Activated CD8-positive, alpha-beta T cell treated with anti-CD3 and anti-CD28 coated beads for 36 hours (primary cell): ENCODE results near the gene MKS1. TPM values are rescaled to one million over a fixed set of nuclear protein-coding genes. Genes with fewer than 3 reads are reported as not detected.
A peak's percentile ranks its signal among the peaks of the same experiment; 100 is the strongest.

ENCODE experiments used
- ATAC-seq: fragments of 200-7000 bp; cut with Tn5 transposase; one replicate; pipeline ENCODE4 v1.10.0; 2021; ENCODE audit warnings: mild to moderate bottlenecking, moderate library complexity
- CTCF ChIA-PET: fragments of 350-600 bp; sonication (Branson Sonifier 250); formaldehyde crosslinking; loops from one replicate; lab custom pipeline; 2021; ENCODE audit warnings: antibody characterized with exemption; lab: Charles Lee
- POLR2A ChIA-PET: fragments of 350-600 bp; sonication (Branson Sonifier 250); formaldehyde crosslinking; loops from one replicate; lab custom pipeline; 2021; ENCODE audit warnings: antibody characterized with exemption; lab: Charles Lee
- DNase-seq: peaks from one replicate; pipeline ENCODE4 v3.0.0-alpha.2; 2020
- H3K27ac Mint-ChIP-seq: one replicate; pipeline ENCODE4 v1.8.0; 2021; ENCODE audit warnings: mild to moderate bottlenecking, mixed read lengths
- H3K27me3 Mint-ChIP-seq: one replicate; pipeline ENCODE4 v1.8.0; 2021; ENCODE audit warnings: mixed read lengths
- H3K36me3 Mint-ChIP-seq: one replicate; pipeline ENCODE4 v1.8.0; 2021; ENCODE audit warnings: low read depth, mixed read lengths
- H3K4me1 Mint-ChIP-seq: one replicate; pipeline ENCODE4 v1.8.0; 2021; ENCODE audit warnings: low read depth, mixed read lengths
- H3K4me3 Mint-ChIP-seq: one replicate; pipeline ENCODE4 v1.8.0; 2021; ENCODE audit warnings: mild to moderate bottlenecking, moderate library complexity, mixed read lengths
- H3K9me3 Mint-ChIP-seq: one replicate; pipeline ENCODE4 v1.8.0; 2021; ENCODE audit warnings: mixed read lengths
- intact Hi-C: fragments of 100-400 bp; cut with micrococcal nuclease; formaldehyde crosslinking; loops from one replicate; pipeline ENCODE4 v1.10.0; 2022
- total RNA-seq, 2 experiments: library from RNA; stranded (reverse); gene quantifications; one replicate each; pipeline ENCODE4 v1.2.3, GENCODE V29; 2021
- TF ChIP-seq, protein P1 (sequence below): fragments of 200-600 bp; IDR thresholded peaks from one replicate; pipeline ENCODE4 v1.8.0; 2022; ENCODE audit warnings: antibody characterized with exemption, mild to moderate bottlenecking

MKS1 gene
- total RNA-seq, 2 experiments from 2014 or later, result 20.7 to 24.8 TPM

- intact Hi-C loops, result no loop called here
- DNase-seq, result no peak
- ChIA-PET POLR2A (interaction anchor here (1.1 kb wide), 1 partner anchor 12 kb away, joined by 5 read pairs; no protein-coding TSS in a partner anchor), CTCF (interaction anchor here (0.9 to 1.4 kb wide), 4 partner anchors 14 to 224 kb away, joined by 3 to 6 read pairs (median 4); partner anchors contain the start of gene LPO)
- H3K36me3 Mint-ChIP-seq, result no peaks in the 10 kb centered on the region
- TF ChIP-seq, protein P1, sequence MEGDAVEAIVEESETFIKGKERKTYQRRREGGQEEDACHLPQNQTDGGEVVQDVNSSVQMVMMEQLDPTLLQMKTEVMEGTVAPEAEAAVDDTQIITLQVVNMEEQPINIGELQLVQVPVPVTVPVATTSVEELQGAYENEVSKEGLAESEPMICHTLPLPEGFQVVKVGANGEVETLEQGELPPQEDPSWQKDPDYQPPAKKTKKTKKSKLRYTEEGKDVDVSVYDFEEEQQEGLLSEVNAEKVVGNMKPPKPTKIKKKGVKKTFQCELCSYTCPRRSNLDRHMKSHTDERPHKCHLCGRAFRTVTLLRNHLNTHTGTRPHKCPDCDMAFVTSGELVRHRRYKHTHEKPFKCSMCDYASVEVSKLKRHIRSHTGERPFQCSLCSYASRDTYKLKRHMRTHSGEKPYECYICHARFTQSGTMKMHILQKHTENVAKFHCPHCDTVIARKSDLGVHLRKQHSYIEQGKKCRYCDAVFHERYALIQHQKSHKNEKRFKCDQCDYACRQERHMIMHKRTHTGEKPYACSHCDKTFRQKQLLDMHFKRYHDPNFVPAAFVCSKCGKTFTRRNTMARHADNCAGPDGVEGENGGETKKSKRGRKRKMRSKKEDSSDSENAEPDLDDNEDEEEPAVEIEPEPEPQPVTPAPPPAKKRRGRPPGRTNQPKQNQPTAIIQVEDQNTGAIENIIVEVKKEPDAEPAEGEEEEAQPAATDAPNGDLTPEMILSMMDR, result no peak
- H3K4me3 Mint-ChIP-seq, result no peak overlapping the region
- H3K27me3 Mint-ChIP-seq, result peaks cover 9% of the 10 kb centered on the region
- no peak overlapping the region for H3K27ac Mint-ChIP-seq
- no peaks in the 10 kb centered on the region for H3K9me3 Mint-ChIP-seq
- peak; percentile 61 for ATAC-seq
- peaks cover 17% of the 10 kb centered on the region for H3K4me1 Mint-ChIP-seq
Measured at GRCh38 chr17:58224315-58224714, 5.3 kb upstream of the MKS1 start.

DNA sequence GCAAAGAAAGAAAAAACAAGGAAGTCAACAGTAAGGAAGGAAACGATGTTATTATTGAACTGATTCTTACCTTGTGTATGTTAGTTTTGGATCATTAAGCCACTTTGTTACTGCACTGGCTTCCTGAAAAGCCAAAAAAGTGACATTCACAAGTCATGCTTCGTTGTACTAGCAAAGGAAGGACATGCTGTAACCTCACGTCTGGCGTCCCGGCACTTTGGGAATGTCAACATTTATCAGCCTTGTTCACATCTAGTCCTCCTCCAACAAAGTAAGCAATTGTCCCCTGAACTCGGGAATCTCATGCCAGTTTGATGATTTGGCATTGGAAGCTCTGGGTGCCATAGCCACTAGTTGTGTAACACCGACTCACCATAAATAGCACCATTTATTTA is 731 bp upstream of the MKS1 start:
- ATAC-seq (no peak), DNase-seq (no peak)
- CTCF ChIA-PET, result interaction anchor here (1.1 to 2.2 kb wide), 6 partner anchors 16 to 98 kb away, joined by 3 to 8 read pairs (median 4); no protein-coding TSS in a partner anchor
- Mint-ChIP-seq H3K9me3 (no peaks in the 10 kb centered on the region), H3K27me3 (no peaks in the 10 kb centered on the region), H3K36me3 (no peaks in the 10 kb centered on the region), H3K4me3 (peak overlapping the region; percentile 86), H3K4me1 (peaks cover 31% of the 10 kb centered on the region), H3K27ac (peak overlapping the region; percentile 97)
- POLR2A ChIA-PET, result interaction anchor here (0.6 to 1.9 kb wide), 10 partner anchors 8 to 214 kb away, joined by 3 to 5 read pairs (median 4); partner anchors contain the start of gene SRSF1
- TF ChIP-seq, protein P1, result no peak
- intact Hi-C loops, result no loop called here

DNA sequence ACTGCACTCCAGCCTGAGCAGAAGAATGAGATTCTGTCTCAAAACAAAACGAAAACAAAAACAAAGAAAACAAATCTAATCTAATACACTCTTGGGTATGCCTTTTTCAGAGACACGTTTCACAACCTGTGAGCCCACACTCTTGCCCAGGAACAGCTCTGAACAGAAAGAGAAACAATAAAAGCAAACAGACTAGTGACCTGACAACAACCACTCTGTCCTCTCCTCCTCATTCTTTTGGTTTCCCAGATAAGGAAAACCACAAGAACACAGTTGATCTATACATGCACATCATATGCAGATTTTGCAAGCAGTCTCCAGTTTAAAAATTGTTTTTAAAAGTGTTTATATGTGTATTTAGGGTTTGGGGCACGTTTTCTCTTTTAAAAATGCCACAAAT is 1.3 kb downstream of the MKS1 start:
- Mint-ChIP-seq H3K27ac (no peak overlapping the region), H3K4me3 (peak overlapping the region; percentile 37), H3K27me3 (no peaks in the 10 kb centered on the region), H3K9me3 (no peaks in the 10 kb centered on the region), H3K4me1 (peaks cover 24% of the 10 kb centered on the region), H3K36me3 (no peaks in the 10 kb centered on the region)
- ATAC-seq (no peak), DNase-seq (no peak)
- intact Hi-C loops, result no loop called here
- ChIA-PET CTCF (interaction anchor here (1.8 to 3.0 kb wide), 3 partner anchors 18 to 32 kb away, joined by 7 to 28 read pairs (median 8); no protein-coding TSS in a partner anchor), POLR2A (interaction anchor here (1.1 kb wide), 1 partner anchor 11 kb away, joined by 3 read pairs; no protein-coding TSS in a partner anchor)
- TF ChIP-seq, protein P1, result no peak

DNA sequence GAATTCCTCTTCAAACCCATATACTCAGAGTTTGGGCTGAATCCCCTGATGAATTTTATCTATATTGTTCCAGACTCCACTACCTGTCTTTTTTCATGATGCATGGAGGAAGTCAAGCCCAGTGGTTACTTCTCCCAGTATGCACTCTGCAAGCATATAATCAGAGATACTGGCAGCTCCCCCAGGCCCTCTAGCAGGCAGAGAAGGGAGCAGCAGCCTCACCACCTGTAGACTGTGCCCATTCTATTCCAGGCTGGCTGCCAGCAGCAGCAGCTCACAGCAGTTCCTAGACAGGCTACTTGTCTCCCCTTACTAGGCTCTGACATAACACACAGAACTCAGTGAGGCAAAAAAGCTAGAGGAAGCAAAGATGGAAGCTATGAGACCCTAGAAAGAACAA is 3.4 kb downstream of the MKS1 start:
- DNase-seq, result no peak
- TF ChIP-seq, protein P1, result no peak
- Mint-ChIP-seq H3K27me3 (no peaks in the 10 kb centered on the region), H3K36me3 (peaks cover 4% of the 10 kb centered on the region), H3K27ac (no peak overlapping the region), H3K4me1 (peaks cover 22% of the 10 kb centered on the region), H3K4me3 (no peak overlapping the region), H3K9me3 (no peaks in the 10 kb centered on the region)
- ChIA-PET POLR2A (interaction anchor here (1.0 kb wide), 1 partner anchor 15 kb away, joined by 3 read pairs; no protein-coding TSS in a partner anchor), CTCF (interaction anchor here (0.6 to 4.7 kb wide), 6 partner anchors 11 to 566 kb away, joined by 3 to 28 read pairs (median 6); no protein-coding TSS in a partner anchor)
- intact Hi-C loops, result no loop called here
- ATAC-seq, result no peak

GRCh38 chr17:58210922-58211321 is 8.1 kb downstream of the MKS1 start:
- ChIA-PET CTCF (interaction anchor here (3.3 kb wide), 1 partner anchor 11 kb away, joined by 22 read pairs; no protein-coding TSS in a partner anchor), POLR2A (no interaction called here)
- Mint-ChIP-seq H3K27me3 (no peaks in the 10 kb centered on the region), H3K27ac (no peak overlapping the region), H3K36me3 (peaks cover 13% of the 10 kb centered on the region), H3K4me3 (no peak overlapping the region), H3K4me1 (no peaks in the 10 kb centered on the region), H3K9me3 (no peaks in the 10 kb centered on the region)
- ATAC-seq, result no peak
- TF ChIP-seq, protein P1, result no peak
- no peak for DNase-seq
- intact Hi-C loops, result no loop called here
